Subcutaneous adipose tissue (tissue), 4 donors: ENCODE results near the gene PCBD1. TPM values are rescaled to one million over a fixed set of nuclear protein-coding genes. Genes with fewer than 3 reads are reported as not detected.

Experiments
- total RNA-seq, 4 donors: library from RNA; depleted of rRNA; stranded (reverse); fragments of >200 nt; gene quantifications; one replicate each; pipeline ENCODE4 v1.1.0, GENCODE V29; 2016
- TF ChIP-seq, protein P1 (sequence below): fragments of 450-650 bp; IDR thresholded peaks from one replicate; pipeline ENCODE4 v1.5.1; 2016; ENCODE audit warnings: low read depth, mild to moderate bottlenecking, control low read depth, antibody characterized with exemption, moderate library complexity

PCBD1 gene
- total RNA-seq, 4 donors from 2014 or later: 62.8 to 141 (median 83.7) TPM

DNA sequence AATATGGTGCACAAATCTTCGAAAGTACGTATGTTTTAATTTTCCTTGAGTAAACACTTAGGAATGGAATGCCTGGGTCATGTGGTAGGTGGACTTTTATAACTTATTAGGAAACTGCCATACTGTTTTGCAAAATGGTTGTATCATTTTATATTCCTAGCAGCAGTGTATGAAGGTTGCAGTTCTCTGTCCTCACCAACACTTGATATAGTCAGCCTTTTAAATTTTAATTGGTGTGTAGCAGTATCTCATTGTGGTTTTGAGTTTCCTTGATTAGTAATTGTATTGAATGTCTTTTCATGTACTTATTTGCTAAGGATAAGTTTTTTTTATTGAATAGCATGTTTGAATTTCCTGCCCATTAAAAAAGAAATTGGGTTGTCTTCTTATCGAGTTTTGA, 926 bp upstream of the PCBD1 start:
- TF ChIP-seq, protein P1, sequence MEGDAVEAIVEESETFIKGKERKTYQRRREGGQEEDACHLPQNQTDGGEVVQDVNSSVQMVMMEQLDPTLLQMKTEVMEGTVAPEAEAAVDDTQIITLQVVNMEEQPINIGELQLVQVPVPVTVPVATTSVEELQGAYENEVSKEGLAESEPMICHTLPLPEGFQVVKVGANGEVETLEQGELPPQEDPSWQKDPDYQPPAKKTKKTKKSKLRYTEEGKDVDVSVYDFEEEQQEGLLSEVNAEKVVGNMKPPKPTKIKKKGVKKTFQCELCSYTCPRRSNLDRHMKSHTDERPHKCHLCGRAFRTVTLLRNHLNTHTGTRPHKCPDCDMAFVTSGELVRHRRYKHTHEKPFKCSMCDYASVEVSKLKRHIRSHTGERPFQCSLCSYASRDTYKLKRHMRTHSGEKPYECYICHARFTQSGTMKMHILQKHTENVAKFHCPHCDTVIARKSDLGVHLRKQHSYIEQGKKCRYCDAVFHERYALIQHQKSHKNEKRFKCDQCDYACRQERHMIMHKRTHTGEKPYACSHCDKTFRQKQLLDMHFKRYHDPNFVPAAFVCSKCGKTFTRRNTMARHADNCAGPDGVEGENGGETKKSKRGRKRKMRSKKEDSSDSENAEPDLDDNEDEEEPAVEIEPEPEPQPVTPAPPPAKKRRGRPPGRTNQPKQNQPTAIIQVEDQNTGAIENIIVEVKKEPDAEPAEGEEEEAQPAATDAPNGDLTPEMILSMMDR: no peak

DNA sequence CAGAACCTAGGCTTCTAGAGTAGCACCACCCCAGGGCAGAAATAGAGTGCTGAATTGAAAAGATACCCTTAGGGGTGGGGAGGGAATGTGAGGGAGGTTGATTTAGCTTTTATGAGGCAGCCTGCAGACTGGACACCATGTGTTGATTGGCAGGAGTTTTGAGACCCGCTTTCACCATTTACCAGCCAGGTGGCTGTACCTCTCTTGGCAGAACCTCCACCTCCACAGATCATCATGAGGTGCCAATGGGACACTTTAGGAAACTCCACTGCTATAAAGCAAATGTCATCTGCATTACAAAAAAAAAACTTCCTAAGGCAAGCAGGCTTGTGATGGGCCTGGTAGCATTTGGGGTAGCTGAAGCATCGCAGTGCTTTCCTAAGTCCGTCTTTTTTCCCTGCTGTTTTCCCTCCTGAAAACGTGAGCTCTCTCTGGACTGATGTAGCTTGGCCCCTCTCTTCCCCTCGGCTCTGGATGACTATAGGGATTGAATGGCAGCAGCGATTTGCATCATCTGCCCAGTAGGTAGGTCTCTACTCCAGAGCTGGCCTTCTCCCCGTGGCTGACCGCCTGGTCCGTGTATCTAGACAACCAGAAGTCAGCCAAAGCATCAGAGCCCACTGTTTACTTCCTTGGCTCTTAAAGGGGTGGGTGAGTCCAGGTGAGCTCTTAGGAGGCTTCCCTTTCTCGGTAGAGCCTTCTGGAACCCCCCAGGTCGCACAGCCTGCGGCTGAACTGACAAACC, 1.3 kb downstream of the PCBD1 start:
- TF ChIP-seq, protein P1: no peak

DNA sequence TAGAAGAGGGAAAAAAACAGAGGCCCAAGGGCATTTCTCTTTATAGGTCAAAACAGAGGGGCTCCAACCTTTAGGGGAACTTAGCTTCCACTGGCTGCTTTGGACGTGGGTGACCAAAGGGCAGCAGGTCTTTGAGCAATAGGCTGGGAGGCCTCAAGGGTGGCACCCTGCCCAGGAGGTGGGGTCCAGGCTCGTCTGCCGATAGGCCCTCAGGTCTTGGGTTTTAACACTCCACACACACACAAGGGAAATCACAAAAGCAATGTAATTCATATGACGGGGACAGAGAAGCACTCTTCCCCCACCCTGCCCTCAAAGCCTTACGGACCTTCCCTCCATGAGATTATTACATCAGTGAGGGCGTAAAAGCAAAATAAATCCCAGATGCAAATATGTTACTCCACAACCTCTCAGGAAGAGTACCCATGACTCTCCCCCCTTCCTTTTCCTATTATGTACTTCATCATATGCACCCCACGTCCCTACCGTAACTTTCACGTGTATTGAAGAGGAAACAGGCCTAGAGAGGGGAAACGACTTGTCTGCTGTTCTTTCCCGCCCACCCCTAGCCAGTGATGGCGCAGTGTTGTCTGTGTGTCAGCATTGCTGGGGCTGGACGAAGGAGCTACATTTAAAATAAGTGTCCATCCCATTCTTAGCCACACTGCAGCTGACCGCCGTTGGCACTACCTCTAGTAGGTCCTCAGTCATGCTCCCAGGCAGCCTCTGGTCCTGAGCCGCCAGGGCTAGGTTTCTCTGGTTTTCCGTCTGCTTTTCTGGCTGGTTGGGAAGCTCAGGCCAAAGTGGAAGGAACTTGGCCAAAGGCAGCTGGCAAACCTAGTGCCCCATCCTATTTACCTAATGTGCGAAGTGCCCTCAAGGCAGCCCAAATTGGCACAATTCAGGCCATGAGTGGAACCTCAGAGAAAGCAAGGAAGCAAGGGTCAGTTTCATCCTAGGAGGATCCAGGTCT, 2.1 kb downstream of the PCBD1 start:
- TF ChIP-seq, protein P1: no peak

DNA sequence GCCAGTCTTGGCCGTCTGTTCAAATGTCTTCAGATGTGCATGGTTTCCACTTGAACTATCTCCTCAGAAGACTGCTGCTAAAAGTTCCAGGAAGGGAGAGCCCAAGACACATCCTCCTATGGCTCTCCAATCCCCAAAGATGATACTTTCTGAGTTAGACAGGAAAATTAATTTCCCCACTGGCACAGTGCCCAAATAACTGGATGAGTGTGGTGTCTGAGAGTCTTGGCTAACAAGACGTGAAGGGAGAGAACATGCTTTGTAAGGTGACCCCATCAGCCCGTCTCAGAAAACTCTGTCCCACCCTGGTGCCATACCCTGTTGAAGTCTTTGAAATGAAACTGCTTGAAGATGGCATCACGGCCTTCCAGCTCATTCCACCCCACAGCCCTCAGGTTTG, 2.9 kb downstream of the PCBD1 start:
- TF ChIP-seq, protein P1: no peak

DNA sequence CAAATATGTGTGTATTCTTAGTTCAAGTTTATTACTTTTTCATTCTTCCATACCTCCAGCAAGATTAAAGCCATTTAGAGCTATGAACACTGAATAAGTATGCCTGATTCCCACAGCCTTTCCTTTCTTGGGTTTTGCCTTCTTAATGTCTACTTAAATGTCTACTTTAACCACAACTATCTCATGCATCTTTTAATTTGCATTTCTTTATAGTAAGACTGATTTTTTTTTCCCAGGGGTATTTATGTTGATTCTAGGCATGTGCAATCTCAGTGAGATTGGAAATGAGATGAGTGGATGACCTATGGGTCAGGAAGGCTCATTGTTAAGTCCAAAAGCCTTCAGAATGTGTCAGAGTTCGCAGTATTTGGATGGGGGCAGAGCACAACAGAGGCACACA, 3.6 kb downstream of the PCBD1 start:
- TF ChIP-seq, protein P1: no peak

DNA sequence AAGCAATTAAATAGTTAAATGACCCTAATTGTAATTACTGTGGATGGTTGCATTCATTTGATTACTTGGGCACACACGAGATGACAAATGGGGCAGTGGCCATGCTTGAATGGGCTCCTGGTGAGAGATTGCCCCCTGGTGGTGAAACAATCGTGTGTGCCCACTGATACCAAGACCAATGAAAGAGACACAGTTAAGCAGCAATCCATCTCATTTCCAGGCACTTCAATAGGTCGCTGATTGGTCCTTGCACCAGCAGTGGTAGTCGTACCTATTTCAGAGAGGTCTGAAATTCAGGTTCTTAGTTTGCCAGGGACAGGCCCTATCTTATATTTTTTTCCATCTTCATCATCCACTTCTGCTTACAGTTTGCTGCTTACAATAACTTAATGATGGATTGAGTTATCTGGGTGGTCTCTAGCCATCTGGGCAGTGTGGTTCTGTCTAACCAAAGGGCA, 8.3 kb downstream of the PCBD1 start:
- TF ChIP-seq, protein P1: no peak

DNA sequence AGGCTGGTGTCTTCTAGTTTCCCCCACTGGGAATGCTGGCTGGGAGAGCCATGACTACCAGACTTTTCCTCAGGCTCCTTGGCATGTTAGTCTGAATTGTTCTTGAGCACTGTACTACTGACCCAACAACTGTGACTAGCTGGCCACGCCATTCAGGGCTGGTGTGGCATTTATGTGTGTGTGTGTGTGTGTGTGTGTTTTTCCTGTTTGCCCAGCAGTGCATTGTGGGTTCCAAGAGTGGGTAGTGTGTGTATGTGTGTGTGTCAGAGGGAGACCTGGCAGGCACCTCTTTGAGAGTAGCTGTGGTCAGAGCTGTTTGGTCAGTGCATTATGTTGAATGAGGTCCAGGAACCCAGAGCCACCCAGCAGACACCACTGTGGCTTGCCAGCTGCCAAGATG, 9.2 kb downstream of the PCBD1 start:
- TF ChIP-seq, protein P1: no peak
